Breast epithelium (tissue), 3 donors: Measurements from ENCODE around the gene ADIPOQ.
"Not testable (repeated sequence)": the region's sequence is repeated elsewhere in the genome, so short reads cannot be mapped to it uniquely, and the experiment has no call there.

Experiments
- CTCF ChIP-seq, 3 donors: fragments of 450-650 bp; IDR thresholded peaks; one replicate each; pipeline ENCODE4 v1.5.1; 2016 to 2017; ENCODE audit warnings: antibody characterized with exemption in 3 of 3, mild to moderate bottlenecking in 3 of 3, moderate library complexity in 3 of 3
- POLR2A ChIP-seq: fragments of 450-650 bp; IDR thresholded peaks from one replicate; pipeline ENCODE4 v1.6.1; 2016; ENCODE audit warnings: antibody characterized with exemption, mild to moderate bottlenecking, moderate library complexity
- POLR2AphosphoS5 ChIP-seq, 3 donors: sonication (generic); formaldehyde crosslinking; IDR thresholded peaks; one replicate each; pipeline ENCODE4 v1.6.1; 2017; ENCODE audit warnings: antibody characterized with exemption in 3 of 3

DNA sequence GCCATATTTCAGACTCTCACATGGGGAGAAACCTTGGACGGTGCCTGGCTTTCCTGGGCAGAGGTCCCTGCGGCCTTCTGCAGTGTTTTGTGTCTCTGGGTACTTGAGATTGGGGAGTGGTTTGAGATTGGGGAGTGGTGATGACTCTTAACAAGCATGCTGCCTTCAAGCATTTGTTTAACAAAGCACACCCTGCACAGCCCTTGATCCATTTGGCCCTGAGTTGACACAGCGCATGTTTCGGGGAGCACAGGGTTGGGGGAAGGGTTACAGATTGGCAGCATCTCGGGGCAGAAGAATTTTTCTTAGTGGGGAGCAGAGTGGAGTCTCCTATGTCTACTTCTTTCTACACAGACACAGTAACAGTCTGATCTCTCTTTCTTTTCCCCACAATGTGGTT, 23.6 kb downstream of the ADIPOQ start:
- not testable (repeated sequence) for TF ChIP-seq POLR2AphosphoS5 (IDR thresholded peaks at IDR 0.05); CTCF (IDR thresholded peaks at IDR 0.05); POLR2A
